K562 (cell line): ENCODE results near the gene TPD52L2.

ENCODE experiments used
- CAMTA2 ChIP-seq: fragments of 250-450 bp; sonication (Bioruptor Pico); conservative IDR thresholded peaks from 2 replicates; pipeline ENCODE4 v1.5.1; 2022
- CEBPB ChIP-seq: fragments of 450-650 bp; IDR thresholded peaks from 2 replicates; pipeline ENCODE4 v1.6.1; 2016; ENCODE audit warnings: missing genetic modification characterization, missing compliant biosample characterization
- MYC ChIP-seq, 2 experiments: fragments of 250-450 bp in 1 of 2; sonication (Bioruptor Pico) in 1 of 2; IDR thresholded peaks; 2 replicates each; pipeline versions ENCODE4 v1.5.1 to v1.6.1; 2012 to 2021; ENCODE audit warnings: low read depth in 2 of 2, borderline replicate concordance in 1 of 2, improper control_type of control experiment in 1 of 2, low read length in 1 of 2, mild to moderate bottlenecking in 1 of 2, moderate library complexity in 1 of 2
- PTBP1 ChIP-seq: fragments of 200-400 bp; formaldehyde crosslinking; IDR thresholded peaks from 2 replicates; pipeline ENCODE4 v1.6.1; 2017; ENCODE audit warnings: low read depth, low read length
- PURB ChIP-seq: sonication (generic); formaldehyde crosslinking; IDR thresholded peaks from 2 replicates; pipeline ENCODE4 v1.9.0; 2021; ENCODE audit warnings: low read depth, mild to moderate bottlenecking, missing genetic modification reagents
- TAF15 ChIP-seq: fragments of 200-400 bp; formaldehyde crosslinking; IDR thresholded peaks from 2 replicates; pipeline ENCODE4 v1.6.1; 2017; ENCODE audit warnings: mild to moderate bottlenecking, low read depth, low read length, moderate library complexity
- TAL1 ChIP-seq: fragments of 450-650 bp; IDR thresholded peaks from 2 replicates; pipeline ENCODE4 v1.6.1; 2016; ENCODE audit warnings: mild to moderate bottlenecking
- THRAP3 ChIP-seq: fragments of 450-650 bp; IDR thresholded peaks from 2 replicates; pipeline ENCODE4 v1.6.1; 2016; ENCODE audit warnings: mild to moderate bottlenecking, inconsistent platforms, borderline replicate concordance

DNA sequence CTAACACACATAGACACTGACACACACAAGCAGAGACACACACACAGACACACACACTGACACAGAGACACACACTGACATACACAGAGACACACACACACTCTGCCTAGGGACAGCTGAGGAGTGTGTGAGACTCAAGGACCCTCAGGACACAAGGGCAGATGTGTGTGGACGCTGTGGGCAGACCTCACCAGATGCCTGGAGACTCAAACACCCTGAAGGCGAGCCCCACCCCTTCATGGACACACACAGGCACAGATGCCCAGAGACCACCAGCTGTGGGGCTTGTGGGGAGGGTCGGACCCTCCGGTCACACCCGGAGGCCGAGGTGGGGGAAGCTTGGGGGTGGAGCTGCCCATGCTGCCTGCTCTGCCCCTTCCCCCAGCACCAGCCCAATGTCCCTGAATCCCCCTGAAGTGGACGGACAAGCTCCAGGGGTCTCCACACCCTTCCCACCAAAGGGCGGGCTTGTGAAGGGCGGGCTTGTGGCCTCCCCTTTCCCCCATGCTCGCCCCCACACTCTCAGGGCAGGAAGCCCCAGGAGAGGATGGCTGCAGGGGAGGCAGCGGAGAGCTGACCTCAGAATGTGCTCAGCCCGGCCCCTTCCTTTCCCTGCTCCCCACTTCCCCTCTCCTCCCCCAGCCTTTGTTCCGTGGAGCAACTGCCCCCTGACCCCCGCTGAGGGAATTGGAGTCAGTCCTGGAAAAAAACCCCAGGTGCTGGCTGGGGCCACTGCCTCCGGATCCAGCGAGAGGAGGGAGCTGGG lies 17.6 kb upstream of the TPD52L2 start:
- TF ChIP-seq MYC (IDR thresholded peaks at IDR 0.05; ENCODE audit: low read depth, low read length) (no peak), MYC (CRISPR knock-in tag; IDR thresholded peaks at IDR 0.05; ENCODE audit: borderline replicate concordance, low read depth) (no peak), TAF15 (no peak), CEBPB (no peak), THRAP3 (no peak), PURB (CRISPR knock-in tag) (no peak), TAL1 (no peak), CAMTA2 (CRISPR knock-in tag) (no peak), PTBP1 (no peak)
